Gastrocnemius medialis (tissue), 4 donors: ENCODE results near the gene PGF.

ENCODE experiments used
- CTCF ChIP-seq, 5 experiments: fragments of 450-650 bp in 3 of 5; fragments of 200-600 bp in 2 of 5; sonication (generic) in 2 of 5; IDR thresholded peaks in 4 of 5; conservative IDR thresholded peaks in 1 of 5; 1 replicate in 4 of 5; 2 replicates in 1 of 5; pipeline ENCODE4 v1.5.1; 2016 to 2019; ENCODE audit warnings: antibody characterized with exemption in 5 of 5, mild to moderate bottlenecking in 3 of 5, moderate library complexity in 3 of 5
- POLR2A ChIP-seq, 2 donors: fragments of 450-650 bp; IDR thresholded peaks; one replicate each; pipeline ENCODE4 v1.6.1; 2017; ENCODE audit warnings: antibody characterized with exemption in 2 of 2, mild to moderate bottlenecking in 2 of 2, moderate library complexity in 2 of 2

GRCh38 chr14:74936151-74936550 is 19.2 kb downstream of the PGF start:
- TF ChIP-seq CTCF (IDR thresholded peaks at IDR 0.05 in 4 of 5, conservative IDR thresholded peaks at IDR 0.05 in 1 of 5) = no peak
- no peak for TF ChIP-seq POLR2A (IDR thresholded peaks at IDR 0.05)
